Activated CD4-positive, CD25-positive, alpha-beta regulatory T cell (primary cell): ENCODE measurements around the gene DUOX1.
A peak's percentile ranks its signal among the peaks of the same experiment; 100 is the strongest.

Experiments used
- DNase-seq, 4 experiments: peaks; one replicate each; lab custom pipeline; 2025; lab: John Stamatoyannopoulos, UW

DUOX1 gene

DNA sequence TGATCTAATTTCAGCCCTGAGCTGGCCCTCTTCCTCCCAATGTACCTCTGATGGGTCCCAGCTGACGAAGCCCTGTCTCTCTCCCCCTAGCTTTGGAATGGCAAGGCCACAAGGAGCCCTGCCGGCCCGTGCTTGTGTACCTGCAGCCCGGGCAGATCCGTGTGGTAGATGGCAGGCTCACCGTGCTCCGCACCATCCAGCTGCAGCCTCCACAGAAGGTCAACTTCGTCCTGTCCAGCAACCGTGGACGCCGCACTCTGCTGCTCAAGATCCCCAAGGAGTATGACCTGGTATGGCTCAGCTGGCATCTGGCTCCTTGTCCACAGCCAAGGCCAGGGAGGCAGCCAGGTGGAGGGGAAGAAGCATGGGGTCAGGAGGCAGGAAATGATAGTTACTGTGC is 14.2 kb downstream of the DUOX1 start:
- no peak for DNase-seq

DNA sequence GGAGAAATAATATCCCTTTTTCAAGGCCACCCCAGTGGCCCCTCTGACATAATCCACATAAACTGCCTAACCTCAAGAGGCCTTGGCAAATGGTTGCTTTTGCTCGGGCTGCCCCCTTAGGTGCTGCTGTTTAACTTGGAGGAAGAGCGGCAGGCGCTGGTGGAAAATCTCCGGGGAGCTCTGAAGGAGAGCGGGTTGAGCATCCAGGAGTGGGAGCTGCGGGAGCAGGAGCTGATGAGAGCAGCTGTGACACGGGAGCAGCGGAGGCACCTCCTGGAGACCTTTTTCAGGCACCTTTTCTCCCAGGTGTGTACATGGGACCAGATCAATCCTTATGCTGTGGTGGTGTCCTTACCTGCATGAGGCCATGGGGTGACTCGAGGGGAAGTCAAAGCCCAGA is 15.0 kb downstream of the DUOX1 start:
- no peak for DNase-seq

GRCh38 chr15:45146405-45146804 is 16.6 kb downstream of the DUOX1 start:
- no peak for DNase-seq

DNA sequence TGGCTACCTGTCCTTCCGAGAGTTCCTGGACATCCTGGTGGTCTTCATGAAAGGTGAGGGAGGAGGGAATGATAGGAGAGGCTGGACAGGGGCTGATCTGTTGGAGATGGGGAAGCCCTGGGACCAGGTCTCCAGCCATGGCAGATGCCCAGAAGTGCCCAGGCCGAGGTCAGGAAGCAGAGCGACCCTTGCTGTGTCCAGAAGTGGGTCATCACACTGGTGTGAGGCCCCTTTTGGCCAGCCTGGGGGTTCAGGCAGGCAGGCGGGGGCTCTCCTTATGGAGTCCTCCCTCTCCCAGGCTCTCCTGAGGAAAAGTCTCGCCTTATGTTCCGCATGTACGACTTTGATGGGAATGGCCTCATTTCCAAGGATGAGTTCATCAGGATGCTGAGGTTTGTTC is 17.8 kb downstream of the DUOX1 start:
- DNase-seq: no peak

DNA sequence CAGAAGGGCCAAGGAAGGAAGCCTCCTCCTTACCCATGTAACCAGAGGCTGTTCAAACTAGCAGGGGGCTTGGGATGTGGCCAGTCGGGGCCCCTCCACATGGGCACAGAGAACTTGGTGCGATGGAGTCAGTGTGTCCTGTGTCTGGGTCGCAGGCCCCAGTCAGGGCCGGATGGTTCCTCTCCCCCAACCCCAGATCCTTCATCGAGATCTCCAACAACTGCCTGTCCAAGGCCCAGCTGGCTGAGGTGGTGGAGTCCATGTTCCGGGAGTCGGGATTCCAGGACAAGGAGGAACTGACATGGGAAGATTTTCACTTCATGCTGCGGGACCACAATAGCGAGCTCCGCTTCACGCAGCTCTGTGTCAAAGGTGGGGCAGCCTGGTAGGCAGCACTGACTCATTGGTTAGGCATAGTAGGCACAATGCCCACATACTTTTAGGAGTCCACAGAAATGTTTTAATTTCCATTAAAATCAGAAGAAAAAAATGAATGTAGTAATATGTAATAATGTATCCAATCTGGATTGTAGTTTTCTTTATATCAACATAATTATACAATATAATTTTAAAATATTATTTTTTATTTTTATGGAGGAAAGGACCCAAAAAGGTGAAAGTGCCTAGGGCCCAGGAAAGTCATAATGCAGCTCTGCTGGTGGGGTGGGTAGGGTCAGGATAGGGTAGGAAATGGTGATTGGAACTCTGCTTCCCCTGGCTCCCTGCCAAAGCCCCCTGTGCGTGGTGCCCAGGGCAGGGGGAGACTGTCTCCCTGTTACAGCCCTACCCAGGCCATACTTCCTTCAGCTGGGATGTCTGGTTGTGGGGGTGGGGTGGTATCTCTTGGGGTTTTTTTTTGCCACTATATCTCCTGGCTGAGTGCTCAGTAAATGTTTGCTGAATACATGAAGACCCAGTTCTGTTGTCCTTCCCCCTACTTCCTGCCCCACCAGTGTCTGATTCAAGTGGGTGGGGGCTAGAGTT is 18.6 kb downstream of the DUOX1 start:
- no peak for DNase-seq

GRCh38 chr15:45149060-45149459 is 19.3 kb downstream of the DUOX1 start:
- DNase-seq: no peak

GRCh38 chr15:45150481-45150880 is 20.7 kb downstream of the DUOX1 start:
- no peak for DNase-seq

- DNase-seq: no peak
These were observed 21.2 kb downstream of the DUOX1 start for GRCh38 chr15:45150997-45151396.

GRCh38 chr15:45151998-45152828 is 22.4 kb downstream of the DUOX1 start:
- no peak for DNase-seq

- no peak for DNase-seq
These were observed 25.9 kb downstream of the DUOX1 start for GRCh38 chr15:45155739-45156138.

GRCh38 chr15:45156744-45157455 is 27.1 kb downstream of the DUOX1 start:
- no peak for DNase-seq

GRCh38 chr15:45157974-45158373 is 28.2 kb downstream of the DUOX1 start:
- no peak for DNase-seq

GRCh38 chr15:45161666-45162065 is 31.9 kb downstream of the DUOX1 start:
- DNase-seq: no peak

- peak; percentile 28 to 45 (median 34) for DNase-seq
These were observed 33.1 kb downstream of the DUOX1 start for GRCh38 chr15:45162771-45163507.

DNA sequence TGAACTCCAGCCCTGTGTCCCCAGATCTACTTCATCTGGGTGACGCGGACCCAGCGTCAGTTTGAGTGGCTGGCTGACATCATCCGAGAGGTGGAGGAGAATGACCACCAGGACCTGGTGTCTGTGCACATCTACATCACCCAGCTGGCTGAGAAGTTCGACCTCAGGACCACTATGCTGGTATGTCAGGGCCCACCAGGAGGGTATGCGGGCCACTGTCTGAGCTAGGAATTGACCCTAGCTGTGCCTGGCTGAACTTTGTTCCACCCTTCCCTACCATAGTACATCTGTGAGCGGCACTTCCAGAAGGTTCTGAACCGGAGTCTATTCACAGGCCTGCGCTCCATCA is 33.7 kb downstream of the DUOX1 start:
- DNase-seq: no peak

DNA sequence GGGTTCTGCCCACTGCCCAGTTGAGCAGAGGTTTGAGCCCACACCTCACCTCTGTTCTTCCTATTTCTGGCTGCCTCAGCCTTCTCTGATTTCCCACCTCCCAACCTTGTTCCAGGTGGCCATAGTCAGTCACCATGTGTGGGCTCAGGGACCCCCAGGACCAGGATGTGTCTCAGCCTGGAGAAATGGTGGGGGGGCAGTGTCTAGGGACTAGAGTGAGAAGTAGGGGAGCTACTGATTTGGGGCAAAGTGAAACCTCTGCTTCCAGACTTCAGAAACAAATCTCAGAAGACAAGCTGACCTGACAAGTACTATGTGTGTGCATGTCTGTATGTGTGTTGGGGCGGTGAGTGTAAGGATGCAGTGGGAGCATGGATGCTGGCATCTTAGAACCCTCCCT is 35.1 kb downstream of the DUOX1 start:
- DNase-seq: no peak

- DNase-seq: no peak
These were observed 35.7 kb downstream of the DUOX1 start for GRCh38 chr15:45165536-45165935.

DNA sequence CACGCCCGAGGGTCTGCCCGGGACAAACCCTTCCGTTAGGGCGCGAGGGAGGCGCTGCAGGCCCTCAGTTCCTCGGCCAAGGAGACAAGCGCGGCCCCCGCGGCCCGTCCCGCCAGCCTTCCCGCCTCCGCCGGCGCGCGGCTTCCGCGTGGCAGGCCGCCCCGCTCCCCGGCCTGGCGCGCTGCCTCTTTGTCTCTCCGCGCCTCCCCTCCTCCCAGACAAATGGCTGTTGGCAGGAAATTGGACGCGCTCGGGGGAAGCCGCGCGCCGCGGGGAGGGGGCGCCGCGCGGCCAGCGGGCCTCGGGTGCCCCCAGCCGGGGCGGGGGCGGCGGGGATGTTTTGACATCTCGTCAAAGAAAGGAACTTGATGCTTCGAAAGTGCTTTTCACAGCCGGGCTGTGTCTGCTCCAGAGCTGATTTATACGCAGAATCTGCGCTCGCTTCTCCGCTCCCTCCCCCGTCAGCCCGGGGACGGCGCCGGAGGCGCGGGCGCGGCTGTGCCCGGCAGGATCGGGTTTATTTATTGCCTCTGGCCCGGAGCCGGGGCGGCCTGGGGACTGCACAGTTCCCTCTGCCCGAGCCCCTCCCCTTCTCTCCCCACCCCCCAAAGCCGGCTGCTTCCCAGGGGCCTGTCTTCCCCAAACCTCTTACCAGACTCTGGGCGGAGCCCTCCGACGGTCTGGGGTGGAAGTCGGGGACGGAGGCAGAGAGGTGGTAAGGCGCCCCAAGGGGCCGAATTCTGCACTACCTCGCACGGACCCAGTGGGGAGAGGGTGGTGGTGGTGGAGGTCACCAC is 37.2 kb downstream of the DUOX1 start:
- peak; percentile 53 to 70 (median 68) for DNase-seq

DNA sequence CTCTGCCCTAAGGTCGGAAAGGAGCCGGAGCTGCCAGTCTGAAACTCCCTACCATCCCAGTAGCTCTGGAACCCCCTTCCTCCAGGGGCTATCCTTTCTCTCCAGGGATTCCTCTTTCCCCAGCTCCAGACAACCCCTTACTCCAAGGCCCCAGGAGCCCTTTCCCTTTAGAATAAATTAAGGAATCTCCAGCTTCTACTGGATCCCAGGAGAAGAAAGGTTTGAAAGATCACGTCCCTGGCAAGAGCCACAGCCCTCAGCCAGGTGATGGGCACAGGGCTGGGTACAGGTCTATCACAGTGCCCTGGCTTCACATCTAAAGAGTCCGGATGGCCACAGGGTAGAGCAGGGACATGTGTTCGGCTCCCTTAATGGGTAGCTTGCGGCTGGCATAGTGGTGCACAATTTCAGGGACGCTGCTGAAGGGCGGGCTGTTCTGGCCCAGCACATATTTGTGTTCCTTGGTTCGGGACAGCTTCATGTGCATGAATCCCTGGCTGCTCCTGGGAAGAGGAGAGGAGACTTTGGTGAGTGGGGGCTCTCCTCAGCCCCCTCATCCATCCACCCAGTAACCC is 37.9 kb downstream of the DUOX1 start:
- no peak for DNase-seq

- DNase-seq: no peak
These were observed 38.5 kb downstream of the DUOX1 start for GRCh38 chr15:45168286-45168685.
